Peyer's patch (tissue), 4 donors: Measurements from ENCODE around the gene ADGRG3. TPM values are rescaled to one million over a fixed set of nuclear protein-coding genes. Genes with fewer than 3 reads are reported as not detected.

ENCODE experiments used
- DNase-seq, 3 donors: peaks; one replicate each; pipeline ENCODE4 v3.0.0-alpha.2; 2017 to 2019
- H3K27ac ChIP-seq, 4 donors: fragments of 200-600 bp; sonication (generic); one replicate each; pipeline ENCODE4 v1.5.1; 2016 to 2019
- H3K27me3 ChIP-seq, 2 donors: fragments of 200-600 bp; sonication (generic); one replicate each; pipeline ENCODE4 v1.5.1; 2019
- H3K36me3 ChIP-seq, 3 donors: fragments of 200-600 bp; sonication (generic); one replicate each; pipeline ENCODE4 v1.5.1; 2016 to 2019
- H3K4me1 ChIP-seq, 4 donors: fragments of 200-600 bp; sonication (generic); one replicate each; pipeline ENCODE4 v1.5.1; 2016 to 2019
- H3K4me3 ChIP-seq, 4 donors: fragments of 200-600 bp; sonication (generic); 1 replicate in 3 of 4; 2 replicates in 1 of 4; pipeline ENCODE4 v1.5.1; 2016 to 2019; ENCODE audit warnings: mild to moderate bottlenecking in 1 of 4
- H3K9me3 ChIP-seq, 4 donors: fragments of 200-600 bp; sonication (generic); one replicate each; pipeline ENCODE4 v1.5.1; 2016 to 2019; ENCODE audit warnings: mild to moderate bottlenecking in 1 of 4
- CTCF ChIP-seq, 6 experiments: fragments of 450-650 bp in 4 of 6; fragments of 200-600 bp in 2 of 6; sonication (generic) in 1 of 6; IDR thresholded peaks; one replicate each; pipeline ENCODE4 v1.5.1; 2017 to 2019; ENCODE audit warnings: antibody characterized with exemption in 6 of 6, mild to moderate bottlenecking in 3 of 6, moderate library complexity in 1 of 6
- POLR2A ChIP-seq, 2 donors: fragments of 450-650 bp; IDR thresholded peaks; one replicate each; pipeline ENCODE4 v1.5.1; 2017; ENCODE audit warnings: antibody characterized with exemption in 2 of 2, mild to moderate bottlenecking in 2 of 2, moderate library complexity in 2 of 2
- total RNA-seq, 4 donors: library from RNA; depleted of rRNA; stranded (reverse); fragments of >200 nt; gene quantifications; one replicate each; pipeline ENCODE4 v1.1.0, GENCODE V29; 2016

ADGRG3 gene
- total RNA-seq, 4 donors from 2014 or later: 0.47 to 4.1 (median 1.9) TPM

GRCh38 chr16:57682809-57683635, 14.9 kb downstream of the ADGRG3 start:
- Histone ChIP-seq H3K36me3 (no peaks in the 10 kb centered on the region), H3K4me1 (no peaks in the 10 kb centered on the region), H3K9me3 (no peaks in the 10 kb centered on the region), H3K4me3 (no peak overlapping the region), H3K27me3 (no peaks in the 10 kb centered on the region), H3K27ac (no peak overlapping the region)
- TF ChIP-seq POLR2A (IDR thresholded peaks at IDR 0.05) (no peak), CTCF (IDR thresholded peaks at IDR 0.05) (no peak)
- no peak for DNase-seq

DNA sequence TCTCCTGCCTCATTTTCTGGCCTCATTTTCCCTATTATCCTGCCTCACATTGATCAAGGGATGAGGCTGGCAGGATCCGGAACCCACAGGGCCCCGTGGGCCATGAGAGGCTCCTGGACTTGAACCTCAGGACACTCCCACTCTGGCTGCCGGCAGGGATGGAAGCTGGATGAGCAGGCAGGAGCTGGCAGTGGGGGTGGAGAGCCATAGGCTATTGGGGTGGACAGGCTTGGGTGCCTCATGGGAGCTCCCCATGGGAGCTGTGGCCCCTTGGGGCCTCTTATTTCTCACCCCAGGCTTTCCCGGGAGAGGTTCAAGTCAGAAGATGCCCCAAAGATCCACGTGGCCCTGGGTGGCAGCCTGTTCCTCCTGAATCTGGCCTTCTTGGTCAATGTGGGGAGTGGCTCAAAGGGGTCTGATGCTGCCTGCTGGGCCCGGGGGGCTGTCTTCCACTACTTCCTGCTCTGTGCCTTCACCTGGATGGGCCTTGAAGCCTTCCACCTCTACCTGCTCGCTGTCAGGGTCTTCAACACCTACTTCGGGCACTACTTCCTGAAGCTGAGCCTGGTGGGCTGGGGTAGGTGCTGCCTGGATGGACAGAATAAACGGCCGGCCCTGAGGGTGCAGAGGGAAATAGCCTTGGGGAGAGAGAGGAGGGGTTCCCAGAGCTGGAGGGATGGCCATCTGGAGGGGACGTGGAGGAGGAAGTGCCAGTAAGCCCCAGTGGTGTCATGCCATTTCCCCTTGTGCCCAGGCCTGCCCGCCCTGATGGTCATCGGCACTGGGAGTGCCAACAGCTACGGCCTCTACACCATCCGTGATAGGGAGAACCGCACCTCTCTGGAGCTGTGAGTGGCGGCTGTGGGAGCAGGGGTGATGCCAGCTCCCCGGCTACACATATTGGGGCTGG, 15.8 kb downstream of the ADGRG3 start:
- TF ChIP-seq CTCF (IDR thresholded peaks at IDR 0.05): no peak
- DNase-seq: no peak
- H3K9me3 ChIP-seq: no peaks in the 10 kb centered on the region

GRCh38 chr16:57684626-57685358, 16.7 kb downstream of the ADGRG3 start:
- H3K4me3 ChIP-seq: no peak overlapping the region
- TF ChIP-seq CTCF (IDR thresholded peaks at IDR 0.05) (no peak), POLR2A (IDR thresholded peaks at IDR 0.05) (no peak)
- H3K4me1 ChIP-seq: peaks cover 0 to 2% (median 0%) of the 10 kb centered on the region in 4 donors
- no peaks in the 10 kb centered on the region for H3K9me3 ChIP-seq
- no peaks in the 10 kb centered on the region for H3K27me3 ChIP-seq
- no peak overlapping the region for H3K27ac ChIP-seq
- DNase-seq: no peak
- H3K36me3 ChIP-seq: no peaks in the 10 kb centered on the region

More for the DNA sequence above, 15.8 kb downstream of the ADGRG3 start:
- no peak overlapping the region for H3K4me3 ChIP-seq
- no peaks in the 10 kb centered on the region for H3K27me3 ChIP-seq
- H3K36me3 ChIP-seq: no peaks in the 10 kb centered on the region
- H3K4me1 ChIP-seq: no peaks in the 10 kb centered on the region
- H3K27ac ChIP-seq: no peak overlapping the region

GRCh38 chr16:57685633-57686032, 17.5 kb downstream of the ADGRG3 start:
- H3K4me1 ChIP-seq: peaks cover 0 to 8% (median 0%) of the 10 kb centered on the region in 4 donors
- H3K27ac ChIP-seq: no peak overlapping the region
- peak in 1 of 3 donors; percentile 10 for DNase-seq
- TF ChIP-seq CTCF (IDR thresholded peaks at IDR 0.05) (no peak), POLR2A (IDR thresholded peaks at IDR 0.05) (no peak)
- H3K36me3 ChIP-seq: no peaks in the 10 kb centered on the region
- no peaks in the 10 kb centered on the region for H3K27me3 ChIP-seq
- H3K9me3 ChIP-seq: no peaks in the 10 kb centered on the region
- H3K4me3 ChIP-seq: no peak overlapping the region

GRCh38 chr16:57686577-57686976, 18.5 kb downstream of the ADGRG3 start:
- no peak overlapping the region for H3K27ac ChIP-seq
- no peaks in the 10 kb centered on the region for H3K9me3 ChIP-seq
- H3K27me3 ChIP-seq: no peaks in the 10 kb centered on the region
- no peaks in the 10 kb centered on the region for H3K36me3 ChIP-seq
- DNase-seq: peak in 1 of 3 donors; percentile 5
- no peak for TF ChIP-seq POLR2A (IDR thresholded peaks at IDR 0.05)
- TF ChIP-seq CTCF (IDR thresholded peaks at IDR 0.05): no peak
- peaks cover 0 to 8% (median 0%) of the 10 kb centered on the region in 4 donors for H3K4me1 ChIP-seq
- no peak overlapping the region for H3K4me3 ChIP-seq
